ENCODE data around the gene UBXN10. TPM values are rescaled to one million over a fixed set of nuclear protein-coding genes. Genes with fewer than 3 reads are reported as not detected.

Gene UBXN10
- total and polyA plus RNA-seq, 9 donors = 0.20 to 28.0 (median 1.5) TPM

- H3K4me1 ChIP-seq (ENCODE audit: insufficient read depth) = no peaks in the 10 kb centered on the region
- no peak for DNase-seq
- no peaks in the 10 kb centered on the region for H3K27me3 ChIP-seq
- H3K36me3 ChIP-seq = no peaks in the 10 kb centered on the region
- WGBS, 3 donors = 73 to 94% (median 86%) methylated on average over 5 of the region's 5 CpGs
- H3K27ac ChIP-seq = no peak overlapping the region
- TF ChIP-seq EP300 (IDR thresholded peaks at IDR 0.05) = no peak
- TF ChIP-seq POLR2A (IDR thresholded peaks at IDR 0.05) = no peak
- TF ChIP-seq, protein P1, sequence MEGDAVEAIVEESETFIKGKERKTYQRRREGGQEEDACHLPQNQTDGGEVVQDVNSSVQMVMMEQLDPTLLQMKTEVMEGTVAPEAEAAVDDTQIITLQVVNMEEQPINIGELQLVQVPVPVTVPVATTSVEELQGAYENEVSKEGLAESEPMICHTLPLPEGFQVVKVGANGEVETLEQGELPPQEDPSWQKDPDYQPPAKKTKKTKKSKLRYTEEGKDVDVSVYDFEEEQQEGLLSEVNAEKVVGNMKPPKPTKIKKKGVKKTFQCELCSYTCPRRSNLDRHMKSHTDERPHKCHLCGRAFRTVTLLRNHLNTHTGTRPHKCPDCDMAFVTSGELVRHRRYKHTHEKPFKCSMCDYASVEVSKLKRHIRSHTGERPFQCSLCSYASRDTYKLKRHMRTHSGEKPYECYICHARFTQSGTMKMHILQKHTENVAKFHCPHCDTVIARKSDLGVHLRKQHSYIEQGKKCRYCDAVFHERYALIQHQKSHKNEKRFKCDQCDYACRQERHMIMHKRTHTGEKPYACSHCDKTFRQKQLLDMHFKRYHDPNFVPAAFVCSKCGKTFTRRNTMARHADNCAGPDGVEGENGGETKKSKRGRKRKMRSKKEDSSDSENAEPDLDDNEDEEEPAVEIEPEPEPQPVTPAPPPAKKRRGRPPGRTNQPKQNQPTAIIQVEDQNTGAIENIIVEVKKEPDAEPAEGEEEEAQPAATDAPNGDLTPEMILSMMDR (IDR thresholded peaks at IDR 0.05) = no peak
- H3K4me3 ChIP-seq = no peak overlapping the region
- H3K9me3 ChIP-seq = no peaks in the 10 kb centered on the region
- intact Hi-C loops (cut with DNase I) = no loop called here
Measured at GRCh38 chr1:20169932-20170331, 16.0 kb upstream of the UBXN10 start.

DNA sequence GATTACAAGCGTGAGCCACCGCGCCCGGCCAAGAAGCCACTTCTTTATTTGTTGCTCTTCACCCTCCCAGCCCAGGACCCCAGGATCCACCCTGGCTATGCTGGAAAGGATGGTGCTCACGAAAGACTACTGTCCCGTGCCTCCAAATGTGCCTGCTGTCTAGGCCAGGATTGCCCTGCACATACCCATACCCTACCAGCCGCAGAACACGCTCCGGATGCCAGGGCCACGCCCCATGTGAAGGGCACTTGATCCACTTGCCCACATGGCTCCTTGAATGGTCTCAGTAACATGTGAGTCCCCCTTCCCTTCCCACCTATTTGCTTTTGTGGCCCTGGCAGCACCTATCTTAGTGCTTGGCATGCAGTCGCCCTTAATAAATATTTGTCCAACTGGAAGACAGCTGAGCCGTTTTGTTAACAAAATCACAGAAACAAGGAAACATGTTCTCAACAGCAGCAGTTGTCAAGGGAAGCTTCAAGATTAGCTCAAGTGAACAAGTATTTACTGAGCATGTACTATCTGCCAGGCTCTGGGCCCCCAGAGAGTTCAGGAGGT, 13.8 kb upstream of the UBXN10 start:
- no peaks in the 10 kb centered on the region for H3K27me3 ChIP-seq
- H3K4me1 ChIP-seq (ENCODE audit: insufficient read depth) = no peaks in the 10 kb centered on the region
- no peak for TF ChIP-seq POLR2A (IDR thresholded peaks at IDR 0.05)
- TF ChIP-seq, protein P1 (IDR thresholded peaks at IDR 0.05) = no peak
- no peak for TF ChIP-seq EP300 (IDR thresholded peaks at IDR 0.05)
- 91 to 95% (median 93%) methylated on average over 12 of the region's 12 CpGs for WGBS, 3 donors
- no peaks in the 10 kb centered on the region for H3K9me3 ChIP-seq
- DNase-seq = no peak
- no peaks in the 10 kb centered on the region for H3K36me3 ChIP-seq
- intact Hi-C loops (cut with DNase I) = no loop called here
- no peak overlapping the region for H3K27ac ChIP-seq
- no peak overlapping the region for H3K4me3 ChIP-seq

DNA sequence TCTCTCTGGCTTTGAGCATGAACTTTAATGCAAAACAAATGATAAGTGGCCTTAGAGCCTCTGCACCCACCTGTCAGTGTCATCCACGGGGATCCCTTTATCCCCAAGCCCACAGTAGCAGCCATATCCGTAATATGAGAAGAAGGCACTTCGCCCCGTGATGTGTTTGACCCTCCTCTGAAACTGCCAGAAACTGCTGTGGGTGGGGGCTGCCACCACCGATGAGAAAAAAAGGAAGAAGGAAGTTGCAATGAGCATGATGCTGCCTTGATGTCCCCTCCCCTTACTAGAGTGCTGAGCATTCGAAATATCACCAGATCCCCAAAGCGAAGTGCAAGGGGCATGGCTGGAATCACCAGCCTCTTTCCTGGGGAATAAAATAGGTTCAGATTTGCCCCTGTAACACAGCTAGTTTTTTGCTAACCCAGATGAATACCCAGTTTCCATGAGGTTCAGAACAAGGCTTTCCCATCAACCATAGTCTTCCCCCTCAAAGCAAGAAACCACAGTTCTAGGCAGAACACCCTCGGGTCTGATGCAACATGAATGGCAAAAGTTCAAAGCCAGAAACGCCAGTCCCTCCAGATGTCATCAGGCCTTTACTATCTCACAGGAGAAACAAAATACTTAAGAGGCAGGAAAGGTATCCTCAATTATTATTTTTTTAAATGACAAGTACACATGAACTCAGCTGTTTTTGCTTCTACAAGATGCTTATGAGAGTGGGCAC, 10.8 kb upstream of the UBXN10 start:
- TF ChIP-seq EP300 (IDR thresholded peaks at IDR 0.05) (no peak), POLR2A (IDR thresholded peaks at IDR 0.05) (no peak)
- TF ChIP-seq, protein P1 (IDR thresholded peaks at IDR 0.05) = no peak
- Histone ChIP-seq H3K9me3 (no peaks in the 10 kb centered on the region), H3K4me1 (ENCODE audit: insufficient read depth) (no peaks in the 10 kb centered on the region), H3K36me3 (no peaks in the 10 kb centered on the region), H3K27ac (no peak overlapping the region), H3K27me3 (no peaks in the 10 kb centered on the region), H3K4me3 (no peak overlapping the region)
- no peak for DNase-seq
- intact Hi-C loops (cut with DNase I) = no loop called here
- WGBS, 3 donors = 50 to 59% (median 57%) methylated on average over 9 of the region's 9 CpGs

- Histone ChIP-seq H3K4me1 (ENCODE audit: insufficient read depth) (no peaks in the 10 kb centered on the region), H3K9me3 (no peaks in the 10 kb centered on the region), H3K27me3 (no peaks in the 10 kb centered on the region), H3K36me3 (no peaks in the 10 kb centered on the region), H3K4me3 (no peak overlapping the region), H3K27ac (no peak overlapping the region)
- DNase-seq = no peak
- intact Hi-C loops (cut with DNase I) = no loop called here
- 69 to 79% (median 77%) methylated on average over 13 of the region's 13 CpGs for WGBS, 3 donors
- TF ChIP-seq, protein P1 (IDR thresholded peaks at IDR 0.05) = no peak
- no peak for TF ChIP-seq EP300 (IDR thresholded peaks at IDR 0.05)
- no peak for TF ChIP-seq POLR2A (IDR thresholded peaks at IDR 0.05)
Measured at GRCh38 chr1:20178634-20179370, 7.1 kb upstream of the UBXN10 start.
